Psoas muscle (tissue), 8 donors: ENCODE results near the gene TMED9. TPM values are rescaled to one million over a fixed set of nuclear protein-coding genes. Genes with fewer than 3 reads are reported as not detected.

ENCODE experiments used
- ATAC-seq, 4 donors: fragments of 200-7000 bp; cut with Tn5 transposase; one replicate each; pipeline ENCODE4 v1.9.1; 2020; ENCODE audit warnings: moderate library complexity in 3 of 4, mild to moderate bottlenecking in 2 of 4
- DNase-seq, 2 donors: peaks; one replicate each; pipeline ENCODE4 v3.0.0-alpha.2; 2020
- H3K27ac ChIP-seq: fragments of 200-600 bp; one replicate; pipeline ENCODE4 v1.8.0; 2022
- H3K27me3 ChIP-seq, 3 donors: fragments of 200-600 bp in 1 of 3; one replicate each; pipeline versions ENCODE4 v1.6.1 to v1.8.0; 2013 to 2022; ENCODE audit warnings: low read length in 2 of 3, mild to moderate bottlenecking in 2 of 3, moderate library complexity in 1 of 3; ENCODE audit not compliant: insufficient read depth in 3 of 3
- H3K36me3 ChIP-seq, 2 donors: fragments of 200-600 bp in 1 of 2; one replicate each; pipeline versions ENCODE4 v1.6.1 to v1.8.0; 2013 to 2022; ENCODE audit warnings: low read depth in 1 of 2, mild to moderate bottlenecking in 1 of 2, moderate library complexity in 1 of 2; ENCODE audit not compliant: insufficient read depth in 1 of 2
- H3K4me1 ChIP-seq: fragments of 200-600 bp; one replicate; pipeline ENCODE4 v1.8.0; 2022
- H3K4me3 ChIP-seq: fragments of 200-600 bp; one replicate; pipeline ENCODE4 v1.8.0; 2022; ENCODE audit warnings: mild to moderate bottlenecking
- H3K9me3 ChIP-seq: fragments of 200-600 bp; one replicate; pipeline ENCODE4 v1.8.0; 2022
- WGBS, 3 donors: extraction: QIAGEN DNeasy Blood & Tissue Kit; methylation state at CpG; one replicate each; pipeline versions ENCODE4 v1.1.6 to v1.1.7; 2013; 5-methylcytosine and 5-hydroxymethylcytosine counted together
- intact Hi-C, 2 donors: fragments of 100-400 bp; cut with DNase I; formaldehyde crosslinking; loops; one replicate each; pipeline versions ENCODE4 v1.11.0 to v1.14.2; 2022
- polyA plus RNA-seq, 3 donors: library from polyadenylated mRNA; stranded (reverse); fragments of 200-250 nt; gene quantifications; one replicate each; pipeline ENCODE4 v1.2.3, GENCODE V29; 2013
- total RNA-seq, 4 donors: library from RNA; stranded (reverse); fragmentation: NEBNext Ultra II Directional in 2 of 4; extraction: Animal tissue kit (Norgen Biotek cat#: 25700) in 2 of 4; gene quantifications; one replicate each; pipeline versions ENCODE4 v1.2.1 to v1.2.4, GENCODE V29; 2021 to 2023
- TF ChIP-seq, protein P1 (sequence below): fragments of 200-600 bp; IDR thresholded peaks from one replicate; pipeline ENCODE4 v1.8.0; 2022; ENCODE audit warnings: antibody characterized with exemption
- donor health status: healthy with polysubstance abuse.
- donor health status: DM: no; HTN: no; CAD: no; lungs with moderate emphysema.
- donor health status: Bipolar disorder and iron deficiency.
- donor health status: healthy.
- donor health status: DM: yes; HTN: yes; CAD: no.
- donor health status: DM: no; HTN: no; CAD: no.
- donor health status: DM: no; HTN: no; CAD: no.
- donor health status: DM: yes; HTN: yes; CAD: no.

TMED9 gene
- total and polyA plus RNA-seq, 7 donors = 47.5 to 185 (median 71.9) TPM

DNA sequence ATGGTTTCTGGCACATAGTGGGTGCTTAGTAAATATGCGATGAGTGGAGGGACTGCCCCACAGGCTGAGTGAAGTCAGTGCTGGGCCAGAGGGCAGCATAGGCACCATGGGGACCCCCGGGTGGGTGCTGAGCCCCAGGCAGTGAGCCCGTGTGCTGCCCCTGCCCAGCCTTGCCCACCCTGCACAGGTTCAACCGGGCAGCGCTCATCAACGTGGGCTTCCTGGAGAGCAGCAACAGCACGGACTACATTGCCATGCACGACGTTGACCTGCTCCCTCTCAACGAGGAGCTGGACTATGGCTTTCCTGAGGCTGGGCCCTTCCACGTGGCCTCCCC, 15.1 kb downstream of the TMED9 start:
- TF ChIP-seq, protein P1, sequence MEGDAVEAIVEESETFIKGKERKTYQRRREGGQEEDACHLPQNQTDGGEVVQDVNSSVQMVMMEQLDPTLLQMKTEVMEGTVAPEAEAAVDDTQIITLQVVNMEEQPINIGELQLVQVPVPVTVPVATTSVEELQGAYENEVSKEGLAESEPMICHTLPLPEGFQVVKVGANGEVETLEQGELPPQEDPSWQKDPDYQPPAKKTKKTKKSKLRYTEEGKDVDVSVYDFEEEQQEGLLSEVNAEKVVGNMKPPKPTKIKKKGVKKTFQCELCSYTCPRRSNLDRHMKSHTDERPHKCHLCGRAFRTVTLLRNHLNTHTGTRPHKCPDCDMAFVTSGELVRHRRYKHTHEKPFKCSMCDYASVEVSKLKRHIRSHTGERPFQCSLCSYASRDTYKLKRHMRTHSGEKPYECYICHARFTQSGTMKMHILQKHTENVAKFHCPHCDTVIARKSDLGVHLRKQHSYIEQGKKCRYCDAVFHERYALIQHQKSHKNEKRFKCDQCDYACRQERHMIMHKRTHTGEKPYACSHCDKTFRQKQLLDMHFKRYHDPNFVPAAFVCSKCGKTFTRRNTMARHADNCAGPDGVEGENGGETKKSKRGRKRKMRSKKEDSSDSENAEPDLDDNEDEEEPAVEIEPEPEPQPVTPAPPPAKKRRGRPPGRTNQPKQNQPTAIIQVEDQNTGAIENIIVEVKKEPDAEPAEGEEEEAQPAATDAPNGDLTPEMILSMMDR = no peak
- H3K27me3 ChIP-seq = no peaks in the 10 kb centered on the region
- intact Hi-C loops = no loop called here
- H3K9me3 ChIP-seq = no peaks in the 10 kb centered on the region
- WGBS, 3 donors = 51 to 59% (median 57%) methylated on average over 11 of the region's 11 CpGs
- peaks cover 0 to 3% of the 10 kb centered on the region in 2 donors for H3K36me3 ChIP-seq
- ATAC-seq (peak in 1 of 4 donors; percentile 2), DNase-seq (no peak)
- H3K4me3 ChIP-seq = no peak overlapping the region
- H3K4me1 ChIP-seq = peaks cover 4% of the 10 kb centered on the region
- H3K27ac ChIP-seq = no peak overlapping the region

- H3K27ac ChIP-seq = no peak overlapping the region
- no peak overlapping the region for H3K4me3 ChIP-seq
- H3K9me3 ChIP-seq = no peaks in the 10 kb centered on the region
- ATAC-seq (peak; percentile 71 to 86 (median 80)), DNase-seq (peak; percentile 70 to 85)
- H3K36me3 ChIP-seq = peaks cover 0 to 3% of the 10 kb centered on the region in 2 donors
- peaks cover 4% of the 10 kb centered on the region for H3K4me1 ChIP-seq
- intact Hi-C loops = no loop called here
- WGBS, 3 donors = 24 to 30% (median 26%) methylated on average over 14 to 15 of the region's 15 CpGs
- TF ChIP-seq, protein P1 = peak; percentile 79
- H3K27me3 ChIP-seq = no peaks in the 10 kb centered on the region
Observed at GRCh38 chr5:177607452-177608192, 15.6 kb downstream of the TMED9 start.

- no peak overlapping the region for H3K27ac ChIP-seq
- WGBS, 3 donors = 84 to 92% (median 91%) methylated on average over 37 of the region's 37 CpGs
- no peak for DNase-seq
- TF ChIP-seq, protein P1 = no peak
- H3K9me3 ChIP-seq = no peaks in the 10 kb centered on the region
- H3K27me3 ChIP-seq = no peaks in the 10 kb centered on the region
- H3K4me1 ChIP-seq = peaks cover 4% of the 10 kb centered on the region
- peaks cover 0 to 3% of the 10 kb centered on the region in 2 donors for H3K36me3 ChIP-seq
- no peak for ATAC-seq
- intact Hi-C loops = no loop called here
- no peak overlapping the region for H3K4me3 ChIP-seq
Observed at GRCh38 chr5:177608243-177609075, 16.5 kb downstream of the TMED9 start.

DNA sequence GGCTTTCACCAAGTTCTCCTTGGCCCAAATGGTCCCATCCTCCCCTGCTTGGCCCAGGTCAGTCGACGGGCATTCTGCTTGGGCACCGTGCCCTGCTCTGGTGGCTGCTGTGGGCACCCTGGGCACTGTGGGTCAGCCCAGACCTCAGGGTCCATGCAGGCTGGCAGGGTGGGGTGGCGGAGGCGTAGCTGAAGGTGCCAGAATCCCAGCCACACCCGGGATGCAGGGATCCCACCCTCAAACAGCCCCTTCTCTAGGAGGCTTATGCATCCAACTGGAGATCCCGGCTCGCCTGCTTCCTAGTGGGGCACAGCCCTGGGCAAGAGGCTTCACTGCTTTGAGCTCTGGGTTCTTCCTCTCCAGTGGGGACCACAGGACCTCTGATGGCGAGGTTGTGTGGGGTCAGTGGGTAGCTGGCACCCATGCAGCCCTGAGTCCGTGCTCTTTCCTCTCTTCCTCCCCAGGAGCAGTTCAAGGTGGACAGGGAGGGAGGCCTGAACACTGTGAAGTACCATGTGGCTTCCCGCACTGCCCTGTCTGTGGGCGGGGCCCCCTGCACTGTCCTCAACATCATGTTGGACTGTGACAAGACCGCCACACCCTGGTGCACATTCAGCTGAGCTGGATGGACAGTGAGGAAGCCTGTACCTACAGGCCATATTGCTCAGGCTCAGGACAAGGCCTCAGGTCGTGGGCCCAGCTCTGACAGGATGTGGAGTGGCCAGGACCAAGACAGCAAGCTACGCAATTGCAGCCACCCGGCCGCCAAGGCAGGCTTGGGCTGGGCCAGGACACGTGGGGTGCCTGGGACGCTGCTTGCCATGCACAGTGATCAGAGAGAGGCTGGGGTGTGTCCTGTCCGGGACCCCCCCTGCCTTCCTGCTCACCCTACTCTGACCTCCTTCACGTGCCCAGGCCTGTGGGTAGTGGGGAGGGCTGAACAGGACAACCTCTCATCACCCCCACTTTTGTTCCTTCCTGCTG, 17.4 kb downstream of the TMED9 start:
- TF ChIP-seq, protein P1 = no peak
- Histone ChIP-seq H3K9me3 (no peaks in the 10 kb centered on the region), H3K27ac (no peak overlapping the region), H3K36me3 (peaks cover 0 to 3% of the 10 kb centered on the region in 2 donors), H3K27me3 (no peaks in the 10 kb centered on the region), H3K4me3 (no peak overlapping the region), H3K4me1 (peaks cover 4% of the 10 kb centered on the region)
- ATAC-seq (peak in 1 of 4 donors; percentile 7), DNase-seq (no peak)
- intact Hi-C loops = no loop called here
- 74 to 83% (median 78%) methylated on average over 20 to 21 of the region's 21 CpGs for WGBS, 3 donors
